HG02642 (cell line): ENCODE measurements around the gene NUB1.

Source experiments
- ATAC-seq: cut with Tn5 transposase; IDR thresholded peaks from one replicate; pipeline ENCODE4 v1.9.1; 2021; ENCODE audit warnings: mild to moderate bottlenecking; ENCODE audit not compliant: unreplicated experiment, poor library complexity

The NUB1 gene

DNA sequence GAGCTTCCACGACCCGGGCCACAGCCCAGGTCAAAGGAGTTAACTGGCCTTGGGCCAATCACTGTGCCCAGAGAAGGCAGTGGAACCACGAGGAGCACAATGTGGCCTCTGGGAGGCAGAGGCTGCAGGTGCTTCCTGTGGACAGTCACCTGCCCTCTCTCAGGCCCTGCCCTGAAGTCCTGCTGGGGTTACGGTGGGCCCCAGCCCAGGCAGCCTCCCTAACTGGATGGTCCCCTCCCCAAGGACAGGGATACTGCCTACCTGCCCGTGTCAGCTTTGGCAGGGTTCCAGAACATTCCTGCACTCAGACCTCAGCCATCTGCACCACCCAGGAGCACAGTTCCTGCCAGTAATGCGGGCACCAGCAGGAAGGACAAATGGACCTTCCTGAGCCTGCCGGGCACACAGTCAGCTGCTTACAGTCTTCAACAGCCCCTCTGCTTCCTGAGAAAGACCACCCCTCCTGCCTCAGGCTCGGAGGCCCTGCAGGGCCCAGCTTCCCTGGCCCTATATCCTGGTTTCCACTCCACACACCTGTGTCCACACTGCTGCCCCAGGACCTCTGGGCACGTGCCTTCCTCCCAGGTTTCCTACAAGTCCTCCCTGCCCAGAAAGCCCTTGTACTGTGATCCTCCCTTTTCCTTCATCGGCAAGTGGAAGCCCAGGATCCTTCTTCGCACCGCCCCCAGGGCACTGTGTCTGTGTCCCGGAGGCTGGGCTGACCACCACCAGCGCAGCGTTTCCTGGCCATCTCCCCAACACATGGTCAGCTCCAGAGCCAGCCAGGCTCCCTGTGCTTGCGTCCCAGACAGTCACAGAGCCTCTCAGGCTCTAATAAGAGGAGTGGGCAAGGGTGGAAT, 44.9 kb downstream of the NUB1 start:
- no peak for ATAC-seq

GRCh38 chr7:151387161-151388006, 45.8 kb downstream of the NUB1 start:
- no peak for ATAC-seq

GRCh38 chr7:151388007-151388297, 46.3 kb downstream of the NUB1 start:
- ATAC-seq: no peak

GRCh38 chr7:151388430-151388829, 46.8 kb downstream of the NUB1 start:
- ATAC-seq: no peak

- ATAC-seq: no peak
Measured at GRCh38 chr7:151389096-151389767, 47.6 kb downstream of the NUB1 start.

DNA sequence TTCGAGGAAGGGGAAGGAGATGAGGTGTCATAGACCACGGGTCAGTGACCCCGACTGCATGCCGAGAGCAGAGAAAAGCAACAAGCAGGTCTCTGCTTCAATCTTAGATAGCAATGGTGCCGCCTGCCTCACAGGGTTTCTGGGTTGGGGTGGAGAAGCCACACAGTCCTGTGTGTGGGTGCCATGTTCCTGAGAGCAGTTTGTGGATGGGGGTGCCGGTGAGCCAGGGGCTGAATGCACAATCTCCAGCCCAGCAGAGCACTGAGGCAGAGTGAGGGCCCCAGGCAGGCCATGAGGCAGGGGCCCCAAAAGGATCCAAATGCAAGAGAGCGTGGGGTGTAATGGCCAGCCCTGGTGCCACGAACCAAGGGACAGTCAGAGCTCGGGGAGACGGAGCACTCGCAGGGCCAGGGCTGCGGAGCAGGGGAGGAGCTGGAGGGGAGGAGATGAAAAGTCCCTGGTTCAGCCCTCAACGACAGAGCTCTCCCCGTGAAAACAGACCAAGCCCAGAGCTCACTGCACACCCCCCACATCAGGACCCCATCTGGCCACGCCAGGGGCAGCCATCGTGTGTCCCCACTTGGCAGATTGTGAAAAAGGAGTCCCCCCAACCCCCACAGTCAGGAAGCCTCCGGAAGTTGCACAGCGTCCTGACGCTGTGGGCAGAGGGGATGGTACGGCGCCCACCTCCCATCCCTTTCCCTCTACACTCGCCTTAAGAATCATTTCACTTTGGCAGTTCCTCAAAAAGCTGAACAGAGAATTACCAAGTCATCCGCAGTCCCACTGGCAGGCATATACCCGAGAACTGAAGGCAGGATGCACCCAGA, 48.4 kb downstream of the NUB1 start:
- no peak for ATAC-seq

- ATAC-seq: no peak
Measured at GRCh38 chr7:151390598-151391357, 49.2 kb downstream of the NUB1 start.

GRCh38 chr7:151391358-151391730, 49.7 kb downstream of the NUB1 start:
- no peak for ATAC-seq

- no peak for ATAC-seq
Measured at GRCh38 chr7:151392002-151392401, 50.4 kb downstream of the NUB1 start.

- ATAC-seq: no peak
Measured at GRCh38 chr7:151392426-151392825, 50.8 kb downstream of the NUB1 start.

DNA sequence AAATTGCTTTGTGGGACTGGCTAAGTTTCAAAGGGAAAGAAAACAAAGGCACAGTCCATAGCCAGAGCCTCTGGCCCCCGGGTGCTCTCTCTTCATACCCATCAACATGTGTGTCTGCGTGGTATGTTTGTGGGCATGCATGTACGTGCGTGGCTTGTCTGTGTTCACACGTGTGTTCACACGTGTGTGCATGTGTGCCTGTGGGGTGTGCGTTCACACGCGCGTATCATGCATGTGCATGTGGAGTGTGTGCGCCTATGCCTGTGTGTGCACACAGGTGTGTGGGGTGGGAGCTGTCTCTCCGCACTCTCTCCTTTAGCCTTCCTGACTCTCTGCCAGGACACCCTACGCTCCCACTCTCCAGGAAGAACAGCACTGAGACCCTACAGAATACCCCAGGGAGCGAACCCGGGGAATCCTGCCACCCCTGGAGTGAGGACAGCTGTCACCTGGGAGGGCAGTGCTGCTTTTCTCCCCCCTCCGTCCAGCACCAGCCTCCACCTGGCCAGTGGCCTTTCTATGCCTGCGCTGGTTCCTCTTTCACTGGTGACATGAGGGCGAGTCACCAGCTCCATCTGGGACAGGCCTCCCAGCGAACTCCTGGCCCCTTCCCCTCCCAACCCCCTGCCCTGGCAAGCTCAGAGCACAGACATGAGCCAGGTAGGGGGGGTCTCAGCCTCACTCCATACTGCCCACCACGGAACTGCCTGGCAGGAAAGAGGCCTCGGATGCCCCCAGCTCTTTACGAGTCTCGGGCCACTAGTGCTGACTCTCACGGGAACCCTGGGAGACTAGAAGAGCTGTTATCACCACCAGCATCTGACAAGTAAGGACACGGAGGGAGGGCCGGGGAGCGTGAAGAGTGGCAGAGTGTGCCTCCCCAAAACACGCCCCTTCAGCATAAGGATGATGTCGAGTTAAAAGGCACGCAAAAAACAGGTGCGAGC, 51.7 kb downstream of the NUB1 start:
- ATAC-seq: no peak

DNA sequence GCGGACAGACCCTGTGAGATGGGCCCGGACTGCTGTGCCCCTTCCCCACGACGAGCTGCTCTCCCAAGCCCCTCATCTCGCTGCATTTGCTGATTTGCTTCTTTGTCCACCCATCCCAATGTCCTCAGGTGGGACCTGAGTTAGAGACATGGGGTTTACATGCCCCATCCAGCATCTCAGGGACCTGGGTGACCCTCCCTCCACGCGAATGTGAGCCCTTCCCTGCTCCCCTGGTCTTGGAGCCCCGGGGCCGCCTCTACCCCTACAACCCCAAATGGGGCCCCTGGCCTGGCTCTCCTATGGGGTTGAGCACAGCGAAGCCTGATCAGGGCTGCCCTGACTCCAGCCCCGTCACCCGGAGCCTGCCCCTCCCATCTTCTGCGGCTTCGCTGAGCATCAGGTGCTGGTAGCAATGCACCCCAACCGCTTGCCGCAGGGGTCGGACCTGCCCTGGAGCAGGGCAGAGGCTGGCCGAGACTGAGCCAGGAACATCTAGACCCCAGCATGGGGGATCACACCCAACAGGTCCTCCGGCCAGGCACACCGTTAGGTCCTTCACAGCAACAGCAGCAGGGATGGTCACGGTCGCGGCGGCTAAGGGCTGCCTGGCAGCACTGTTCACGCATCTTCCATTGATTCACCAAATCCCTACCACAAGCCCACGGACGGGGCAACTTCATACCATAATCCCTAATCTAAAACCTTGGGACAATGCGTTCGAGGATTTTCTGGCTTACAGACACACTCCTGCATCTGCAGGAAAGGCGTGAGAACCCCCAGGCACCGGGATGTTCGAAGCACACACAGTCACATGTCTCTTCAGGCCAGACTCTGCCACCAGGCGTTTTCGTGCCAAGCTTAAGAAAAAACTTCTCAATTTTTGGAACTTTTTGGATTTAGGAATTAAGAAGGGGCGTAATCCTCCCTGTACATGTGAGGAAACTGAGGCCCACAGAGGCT, 52.7 kb downstream of the NUB1 start:
- ATAC-seq: no peak

- ATAC-seq: no peak
Measured at GRCh38 chr7:151395036-151395367, 53.4 kb downstream of the NUB1 start.

DNA sequence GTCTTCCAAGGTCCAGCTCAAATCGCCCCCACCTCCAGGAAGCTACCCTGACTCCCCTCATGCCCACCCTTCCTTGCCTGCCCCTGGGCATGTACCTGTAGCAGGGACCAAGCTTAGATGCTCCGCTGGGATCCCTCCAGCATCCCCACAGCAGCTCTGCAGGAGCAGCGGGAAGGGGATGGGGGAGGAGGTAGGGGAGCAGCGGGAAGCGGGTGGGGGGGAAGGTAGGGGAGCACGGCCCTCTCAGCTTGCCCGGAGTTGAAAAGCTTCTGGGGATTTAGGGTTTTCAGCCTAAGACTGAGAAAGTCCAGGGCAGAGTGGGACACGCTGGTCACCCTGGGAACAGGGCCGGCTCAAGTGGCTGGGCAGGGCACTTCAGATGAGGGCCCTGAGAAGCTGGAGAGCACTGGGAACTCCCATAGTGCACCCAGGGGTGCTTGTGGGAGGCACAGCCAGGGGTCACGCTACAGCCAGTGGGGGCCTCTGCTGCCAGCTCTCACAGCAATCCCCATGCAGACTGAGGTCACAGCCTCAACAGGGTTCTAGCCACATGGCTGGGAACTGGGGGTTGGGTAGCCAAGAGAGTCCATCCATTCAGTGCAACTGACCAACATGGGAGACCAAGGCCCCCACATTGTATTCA, 54.8 kb downstream of the NUB1 start:
- ATAC-seq: no peak

- ATAC-seq: no peak
Measured at GRCh38 chr7:151397026-151397425, 55.4 kb downstream of the NUB1 start.

GRCh38 chr7:151398446-151399304, 57.1 kb downstream of the NUB1 start:
- no peak for ATAC-seq
